HepG2 (cell line): ENCODE results near the gene KATNA1. TPM values are rescaled to one million over a fixed set of nuclear protein-coding genes. Genes with fewer than 3 reads are reported as not detected.
A peak's percentile ranks its signal among the peaks of the same experiment; 100 is the strongest.

Source experiments
- AGO1 ChIP-seq: fragments of 200-400 bp; formaldehyde crosslinking; IDR thresholded peaks from 2 replicates; pipeline ENCODE4 v1.6.1; 2017; ENCODE audit warnings: mild to moderate bottlenecking, low read depth, low read length, moderate library complexity; ENCODE audit not compliant: poor library complexity, severe bottlenecking
- ATF7 ChIP-seq, 2 experiments: fragments of 450-650 bp in 1 of 2; sonication (generic) in 1 of 2; formaldehyde crosslinking in 1 of 2; IDR thresholded peaks; 2 replicates each; pipeline versions ENCODE4 v1.4.0 to v1.6.1; 2016 to 2020; ENCODE audit warnings: antibody characterized with exemption in 1 of 2, mild to moderate bottlenecking in 1 of 2, missing genetic modification reagents in 1 of 2
- EEA1 ChIP-seq: sonication (generic); formaldehyde crosslinking; IDR thresholded peaks from 2 replicates; pipeline ENCODE4 v1.5.1; 2020; ENCODE audit warnings: mild to moderate bottlenecking, missing genetic modification reagents, borderline replicate concordance
- ESRRA ChIP-seq: sonication (generic); formaldehyde crosslinking; IDR thresholded peaks from 2 replicates; pipeline ENCODE4 v1.5.1; 2020; ENCODE audit warnings: mild to moderate bottlenecking, low read depth, missing genetic modification reagents
- FOXK1 ChIP-seq: sonication (generic); formaldehyde crosslinking; IDR thresholded peaks from 2 replicates; pipeline ENCODE4 v1.4.0; 2020; ENCODE audit warnings: low read depth, missing genetic modification reagents, borderline replicate concordance
- GABPA ChIP-seq, 2 experiments: IDR thresholded peaks; 2 replicates each; pipeline ENCODE4 v1.6.1; 2011 to 2016; ENCODE audit warnings: low read depth in 2 of 2, low read length in 1 of 2, missing biosample characterization in 1 of 2, missing genetic modification characterization in 1 of 2
- IKZF5 ChIP-seq: IDR thresholded peaks from 2 replicates; pipeline ENCODE4 v1.6.1; 2018; ENCODE audit warnings: missing genetic modification reagents, mild to moderate bottlenecking, missing compliant biosample characterization
- KMT2B ChIP-seq: IDR thresholded peaks from 2 replicates; pipeline ENCODE4 v1.6.1; 2016; ENCODE audit warnings: missing genetic modification reagents, missing compliant biosample characterization
- MIER3 ChIP-seq: IDR thresholded peaks from 2 replicates; pipeline ENCODE4 v1.6.1; 2016; ENCODE audit warnings: missing compliant biosample characterization, borderline replicate concordance
- MLXIP ChIP-seq: sonication (generic); formaldehyde crosslinking; IDR thresholded peaks from 2 replicates; pipeline ENCODE4 v1.9.0; 2021; ENCODE audit warnings: missing genetic modification reagents, borderline replicate concordance
- NONO ChIP-seq, 2 experiments: fragments of 450-650 bp in 1 of 2; sonication (generic) in 1 of 2; formaldehyde crosslinking in 1 of 2; IDR thresholded peaks in 1 of 2; conservative IDR thresholded peaks in 1 of 2; 2 replicates each; pipeline versions ENCODE4 v1.6.1 to v1.8.0; 2017 to 2022; ENCODE audit warnings: mild to moderate bottlenecking in 1 of 2, missing genetic modification reagents in 1 of 2, moderate library complexity in 1 of 2
- SSRP1 ChIP-seq: IDR thresholded peaks from 2 replicates; pipeline ENCODE4 v1.6.1; 2016; ENCODE audit warnings: control low read depth
- TAF1 ChIP-seq: sonication (generic); formaldehyde crosslinking; IDR thresholded peaks from 2 replicates; pipeline ENCODE4 v1.4.0; 2020; ENCODE audit warnings: missing genetic modification reagents
- THYN1 ChIP-seq: sonication (generic); formaldehyde crosslinking; IDR thresholded peaks from 2 replicates; pipeline ENCODE4 v1.8.1; 2023; ENCODE audit warnings: low read depth, mild to moderate bottlenecking, moderate library complexity, missing genetic modification reagents, borderline replicate concordance
- ZBTB25 ChIP-seq: IDR thresholded peaks from 2 replicates; pipeline ENCODE4 v1.6.1; 2018; ENCODE audit warnings: missing genetic modification reagents
- ZBTB37 ChIP-seq: sonication (generic); formaldehyde crosslinking; IDR thresholded peaks from 2 replicates; pipeline ENCODE4 v1.4.0; 2020; ENCODE audit warnings: mild to moderate bottlenecking, missing genetic modification reagents
- ZNF275 ChIP-seq: sonication (generic); formaldehyde crosslinking; IDR thresholded peaks from 2 replicates; pipeline ENCODE4 v1.8.0; 2022; ENCODE audit warnings: missing genetic modification reagents, mild to moderate bottlenecking, inconsistent platforms, borderline replicate concordance
- ZNF775 ChIP-seq: sonication (generic); formaldehyde crosslinking; IDR thresholded peaks from 2 replicates; pipeline ENCODE4 v1.4.0; 2020; ENCODE audit warnings: missing genetic modification reagents, mild to moderate bottlenecking, moderate library complexity, borderline replicate concordance
- ZNF878 ChIP-seq: sonication (generic); formaldehyde crosslinking; IDR thresholded peaks from 2 replicates; pipeline ENCODE4 v1.8.1; 2023; ENCODE audit warnings: mild to moderate bottlenecking, missing genetic modification reagents, moderate library complexity
- polyA plus RNA-seq, 8 experiments: library from polyadenylated mRNA; depleted of rRNA in 3 of 8; stranded (reverse) in 7 of 8; unstranded in 1 of 8; fragments of >200 nt; fragmentation: Illumina TruSeq in 4 of 8; extraction: Trizol in 4 of 8; gene quantifications; 2 replicates each; pipeline versions ENCODE4 v1.2.1 to v1.2.3, GENCODE V29; 2011 to 2016; ENCODE audit warnings: low read depth in 4 of 8, missing spikeins in 1 of 8, mixed read lengths in 1 of 8; ENCODE audit not compliant: insufficient read depth in 1 of 8
- total RNA-seq, 5 experiments: library from RNA; depleted of rRNA; stranded (reverse); fragments of >200 nt; fragmentation: Illumina TruSeq; extraction: Trizol; gene quantifications; 2 replicates each; pipeline ENCODE4 v1.2.3, GENCODE V29; 2016; ENCODE audit warnings: low read depth in 1 of 5

The KATNA1 gene
- total and polyA plus RNA-seq, 2 of the 13 experiments (the other 11 are each of a cell fraction or from before 2014, with no cell fraction given) = 14.8 to 25.3 TPM

- TF ChIP-seq NONO (IDR thresholded peaks at IDR 0.05) (no peak), NONO (CRISPR knock-in tag; conservative IDR thresholded peaks at IDR 0.05) (peak; percentile 95), ZNF878 (CRISPR knock-in tag) (peak; percentile 88), AGO1 (peak; percentile 75), ZNF275 (CRISPR knock-in tag) (peak; percentile 84; the same call in 1 of the 2 replicates), ZBTB37 (CRISPR knock-in tag) (peak; percentile 64; the same call in 1 of the 2 replicates), IKZF5 (peak; percentile 96), ESRRA (peak; percentile 58), MLXIP (CRISPR knock-in tag) (no peak), KMT2B (CRISPR knock-in tag) (peak; percentile 100), ATF7 (IDR thresholded peaks at IDR 0.05) (no peak), ATF7 (CRISPR knock-in tag; IDR thresholded peaks at IDR 0.05) (no peak; the same call in 1 of the 2 replicates), SSRP1 (CRISPR knock-in tag) (no peak; the same call in 1 of the 2 replicates), MIER3 (peak; percentile 76; the same call in 1 of the 2 replicates), GABPA (IDR thresholded peaks at IDR 0.05; ENCODE audit: low read depth, low read length) (peak; percentile 88), GABPA (CRISPR knock-in tag; IDR thresholded peaks at IDR 0.05; ENCODE audit: low read depth) (peak; percentile 93), ZNF775 (CRISPR knock-in tag) (no peak; the same call in none of the 2 replicates), THYN1 (no peak), TAF1 (CRISPR knock-in tag) (peak; percentile 81), ZBTB25 (CRISPR knock-in tag) (peak; percentile 99), EEA1 (CRISPR knock-in tag) (no peak; the same call in 1 of the 2 replicates), FOXK1 (peak; percentile 99)
These were observed 102.6 kb downstream of the KATNA1 start, which contains the start of gene PPIL4 (continued) for GRCh38 chr6:149545754-149546471.
